Measurements from ENCODE around the gene GFM1.

Gene GFM1

DNA sequence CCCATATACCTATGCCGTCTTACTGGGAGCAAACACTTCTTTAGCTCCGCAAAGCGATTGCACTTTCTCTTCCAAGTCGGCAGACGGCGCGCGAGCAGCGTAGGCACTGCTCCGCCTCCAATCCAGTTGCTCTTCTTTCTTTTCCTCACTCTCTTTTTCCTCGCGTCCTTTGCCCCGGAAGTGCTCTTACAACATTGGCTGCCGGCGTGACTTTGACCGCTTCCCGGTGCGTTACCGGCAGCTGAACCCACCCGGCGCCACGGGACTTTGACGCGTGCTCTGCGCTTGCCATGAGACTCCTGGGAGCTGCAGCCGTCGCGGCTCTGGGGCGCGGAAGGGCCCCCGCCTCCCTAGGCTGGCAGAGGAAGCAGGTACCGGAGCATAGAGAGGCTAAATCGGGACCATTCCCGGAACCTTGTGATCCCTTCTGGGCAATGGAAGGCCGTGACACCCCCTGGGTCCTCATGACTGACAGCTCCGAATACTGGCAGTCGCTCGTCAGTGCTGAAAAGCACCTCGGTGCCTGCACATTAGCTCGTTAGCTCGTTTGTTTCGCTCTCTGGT is at the start of gene GFM1:
TSS of gene GFM1 (plus strand) at position 183 of the 564 bp plus-strand sequence. CDS start at position 291, 108 bp downstream.
- peak; percentile 92 for DNase-seq (ENCODE audit: low spot score)

DNA sequence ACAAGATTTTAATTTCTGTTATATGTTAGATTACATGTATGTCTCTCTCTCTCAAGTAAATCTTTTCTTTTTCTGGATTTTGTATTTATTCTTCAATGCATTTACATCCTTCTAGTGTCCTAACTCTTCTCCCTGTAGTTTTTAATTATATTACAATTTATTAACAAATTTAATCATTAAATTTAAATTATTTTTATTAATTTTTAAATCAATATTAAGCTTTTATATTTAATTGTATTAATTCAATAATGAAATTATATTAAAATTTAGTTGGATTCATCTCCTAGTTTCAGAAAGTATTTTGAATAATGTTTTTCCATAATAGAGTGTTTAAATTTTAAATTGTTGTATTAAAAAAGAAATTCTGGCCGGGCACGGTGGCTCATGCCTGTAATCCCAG is 43.5 kb upstream of the GFM1 start:
- no peak for DNase-seq (ENCODE audit: low spot score)

DNA sequence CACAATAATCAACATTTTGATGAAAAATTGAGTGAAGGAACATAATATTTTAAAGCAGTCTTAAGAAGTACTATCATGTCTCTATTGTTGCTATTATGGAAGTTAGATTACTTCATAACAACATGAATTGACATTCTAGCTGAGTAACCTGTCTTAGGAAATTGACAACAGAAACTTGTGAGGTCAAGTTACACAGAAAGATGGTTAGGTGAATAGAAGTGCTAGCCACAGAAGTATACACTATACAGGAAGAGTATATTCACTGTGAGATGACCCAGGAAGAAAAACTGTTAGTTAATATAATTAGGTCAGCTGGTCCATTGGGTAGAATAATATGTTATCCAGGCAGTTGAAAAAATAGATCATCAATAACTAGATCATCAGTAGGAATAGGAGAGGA is 42.1 kb upstream of the GFM1 start:
- no peak for DNase-seq (ENCODE audit: low spot score)

DNA sequence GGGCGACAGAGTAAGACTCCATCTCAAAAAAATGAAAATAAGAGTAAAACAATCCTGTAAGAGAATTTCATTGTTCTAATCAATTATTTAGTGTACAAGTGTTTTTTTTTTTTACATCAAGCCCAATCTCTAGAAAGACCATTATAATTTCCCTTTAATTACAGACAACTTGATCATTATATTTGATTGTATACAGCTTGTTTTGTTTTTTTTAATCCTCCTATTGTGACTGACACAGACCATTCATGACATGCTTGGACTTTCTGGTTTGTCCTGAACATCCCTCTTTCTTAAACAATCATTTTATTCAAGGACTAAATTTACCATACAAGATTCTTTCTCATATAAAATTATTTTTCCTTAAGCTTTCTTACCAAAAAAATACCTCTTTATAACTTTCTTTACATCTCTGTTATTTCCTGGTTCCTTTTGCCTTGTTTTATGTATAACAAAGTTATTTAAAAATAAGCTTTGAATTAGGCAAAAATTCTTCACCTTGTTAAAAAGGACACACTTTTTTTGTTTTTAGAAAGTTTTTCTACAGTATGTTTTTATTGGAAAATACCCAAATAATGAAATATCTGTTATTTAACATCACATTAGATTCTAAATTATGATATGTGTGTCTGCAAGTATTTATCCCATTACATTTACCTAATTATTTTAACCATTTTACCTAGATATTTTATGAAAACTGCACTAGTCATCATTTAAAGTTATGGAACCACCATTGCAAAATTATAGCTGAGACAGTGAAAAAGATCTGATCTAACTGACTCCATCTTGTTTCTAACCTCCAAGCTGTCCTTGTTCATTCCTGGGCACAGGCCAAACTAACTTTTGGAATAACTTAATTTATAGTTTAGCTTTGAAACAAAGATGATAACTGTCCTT is 26.1 kb upstream of the GFM1 start:
- no peak for DNase-seq (ENCODE audit: low spot score)

DNA sequence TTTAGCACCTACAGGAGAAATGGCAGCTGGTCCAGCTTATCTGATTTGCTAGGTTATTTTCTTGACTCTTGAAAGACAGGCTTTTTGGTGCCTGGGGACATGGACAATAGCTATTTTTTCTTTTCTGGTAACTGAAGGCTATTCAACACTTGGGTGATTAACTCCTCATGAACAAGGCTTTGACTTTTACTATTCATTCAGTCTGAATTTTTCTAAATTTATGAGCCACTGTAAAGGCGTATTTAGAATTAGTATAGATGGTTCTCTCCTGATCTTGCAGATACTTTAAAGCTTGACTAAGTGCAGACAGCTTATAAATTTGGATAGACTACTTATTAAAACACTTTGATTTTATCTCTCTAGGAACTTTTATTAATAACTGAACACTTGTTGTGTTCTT is 18.4 kb upstream of the GFM1 start:
- DNase-seq (ENCODE audit: low spot score), result no peak

DNA sequence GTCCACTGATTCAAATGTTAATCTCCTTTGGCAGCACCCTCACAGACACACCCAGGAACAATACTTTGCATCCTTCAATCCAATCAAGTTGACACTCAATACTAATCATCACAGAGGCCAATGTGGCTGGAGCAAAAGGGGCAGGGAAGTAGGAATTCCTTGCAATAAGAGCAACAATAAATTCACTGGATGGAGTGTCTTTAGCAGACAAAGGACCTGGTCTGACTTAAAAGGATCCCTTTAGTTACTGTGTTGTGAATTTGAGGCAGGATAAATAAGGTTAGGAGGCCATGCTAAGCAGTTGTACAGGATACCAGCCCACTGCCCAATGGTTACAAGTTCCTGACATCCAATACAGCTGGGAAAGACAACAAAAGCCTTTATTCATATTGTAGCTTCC is 12.3 kb upstream of the GFM1 start:
- DNase-seq (ENCODE audit: low spot score), result no peak

DNA sequence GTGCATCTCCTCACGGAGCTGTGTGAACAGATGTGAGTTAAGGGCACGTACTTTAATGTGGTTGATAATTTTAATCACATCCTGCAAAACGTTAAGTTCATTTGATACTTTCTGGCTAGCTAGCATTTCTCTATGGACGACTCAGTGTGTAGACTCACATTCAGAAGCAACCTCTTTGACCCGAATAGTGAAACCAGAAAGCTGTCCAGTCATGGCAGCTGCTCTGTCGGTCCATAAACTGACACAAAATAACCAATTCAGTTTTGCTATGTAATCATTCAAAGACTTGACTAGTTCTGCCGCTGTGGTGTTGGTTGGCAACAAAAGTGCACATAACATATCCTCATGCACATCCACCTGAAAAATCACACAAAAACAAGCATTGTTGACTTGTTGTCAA is 3.7 kb upstream of the GFM1 start:
- peak; percentile 17 for DNase-seq (ENCODE audit: low spot score)

DNA sequence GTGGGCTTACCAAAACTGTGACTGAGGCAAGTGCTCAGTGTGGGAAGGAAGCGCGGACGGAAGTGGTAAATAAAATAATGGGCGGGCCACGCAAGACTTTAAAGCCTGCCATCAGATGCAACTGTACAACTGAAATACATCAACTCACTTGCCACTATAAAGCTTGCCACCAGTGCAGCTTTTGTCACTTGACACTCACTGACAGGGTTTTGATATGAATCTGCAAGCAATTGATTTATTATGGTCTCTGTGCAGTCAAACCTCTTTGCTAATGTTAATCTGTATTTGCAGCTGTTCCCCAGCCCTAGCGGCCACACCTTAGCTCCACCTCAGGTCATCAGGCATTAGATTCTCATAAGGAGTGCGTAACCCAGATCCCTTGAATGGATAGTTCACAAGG is 2.3 kb upstream of the GFM1 start:
- DNase-seq (ENCODE audit: low spot score), result no peak

DNA sequence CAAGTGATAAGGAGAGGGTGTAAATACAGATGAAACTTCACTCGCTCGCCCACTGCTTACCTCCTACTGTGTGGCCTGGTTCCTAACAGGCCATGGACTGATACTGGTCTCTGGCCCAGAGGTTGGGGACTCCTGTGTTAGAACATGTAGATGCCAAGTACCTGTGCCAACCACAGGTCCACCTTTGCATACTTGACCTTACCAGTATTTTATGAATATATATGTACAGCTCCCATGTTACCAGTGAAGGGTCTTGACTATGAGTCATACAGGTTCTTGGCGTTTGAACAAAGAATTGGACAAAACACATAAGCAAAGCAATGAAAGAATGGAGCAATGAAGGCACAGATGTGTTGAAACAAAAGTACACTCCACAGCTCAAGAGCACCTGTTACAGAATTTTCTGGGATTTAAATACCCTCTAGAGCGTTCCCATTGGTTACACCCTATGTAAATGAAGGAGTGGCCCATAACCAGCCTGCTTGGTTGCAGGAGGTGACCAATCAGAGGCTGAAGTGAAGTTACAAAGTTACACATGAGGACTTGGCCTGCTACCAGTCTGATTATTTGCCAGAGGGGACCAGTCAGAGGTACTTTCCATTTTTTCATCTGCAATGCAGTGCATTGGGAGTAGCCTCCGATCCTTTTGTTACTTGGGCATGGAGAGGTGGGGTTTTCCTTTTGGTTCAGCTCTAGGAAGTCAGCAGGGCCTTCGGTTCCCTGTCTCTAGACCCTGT is 1.7 kb upstream of the GFM1 start:
- no peak for DNase-seq (ENCODE audit: low spot score)

DNA sequence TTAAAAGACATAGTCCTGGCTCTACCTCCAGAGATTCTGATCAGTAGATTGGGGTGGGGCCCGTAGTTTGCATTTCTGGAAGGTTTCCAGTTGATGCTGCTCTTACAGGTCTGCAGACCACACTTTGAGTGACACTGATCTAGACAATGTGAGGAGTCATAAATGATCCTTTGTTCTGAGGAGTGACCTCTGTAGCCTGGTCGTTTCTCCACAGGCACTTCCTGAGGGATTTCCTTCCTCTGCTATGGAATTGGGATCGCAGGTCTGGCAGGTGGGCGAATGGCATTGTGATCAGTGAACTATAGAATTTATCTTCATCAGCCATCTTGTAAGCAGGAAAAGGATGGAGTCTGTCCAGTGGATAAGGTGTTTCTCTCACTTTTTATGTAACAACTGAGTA is 5.5 kb downstream of the GFM1 start:
- DNase-seq (ENCODE audit: low spot score), result no peak

DNA sequence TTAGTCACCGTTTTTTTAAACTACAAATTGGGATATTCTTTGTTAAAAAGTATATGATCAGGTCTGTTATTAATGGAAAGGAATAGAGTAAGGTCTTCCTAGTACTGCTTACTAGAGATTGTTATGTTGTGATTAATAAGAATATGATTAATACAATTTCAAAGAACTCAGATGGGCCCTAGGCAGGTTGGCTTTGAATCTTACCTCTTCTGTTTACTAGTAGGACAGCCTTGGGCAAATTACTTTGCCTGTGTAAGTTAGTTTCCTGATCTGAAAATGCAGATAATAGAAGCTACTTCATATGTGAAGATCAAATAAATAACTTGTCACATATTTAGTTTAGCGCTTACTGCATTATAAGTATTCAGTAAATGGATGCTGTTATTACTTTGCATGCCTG is 6.9 kb downstream of the GFM1 start:
- DNase-seq (ENCODE audit: low spot score), result no peak

DNA sequence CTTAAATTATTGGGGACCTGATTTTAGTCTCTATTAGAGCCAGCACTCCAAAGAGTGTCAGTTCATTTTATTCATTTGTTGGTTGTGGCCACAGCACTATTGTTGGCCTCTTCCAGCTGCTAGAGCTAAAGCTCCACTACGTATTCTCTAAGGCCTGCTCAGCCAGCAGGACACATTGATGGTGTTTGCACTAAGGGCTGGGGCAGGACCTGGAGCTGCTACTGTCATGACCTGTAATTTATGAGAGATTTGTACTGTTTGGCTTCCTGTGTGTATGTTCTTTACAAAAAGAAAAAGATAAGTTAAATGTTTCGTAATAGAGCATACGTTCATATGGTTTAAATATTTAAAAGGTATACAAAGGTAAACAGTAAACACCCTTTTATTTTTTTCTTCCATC is 8.1 kb downstream of the GFM1 start:
- DNase-seq (ENCODE audit: low spot score), result no peak

DNA sequence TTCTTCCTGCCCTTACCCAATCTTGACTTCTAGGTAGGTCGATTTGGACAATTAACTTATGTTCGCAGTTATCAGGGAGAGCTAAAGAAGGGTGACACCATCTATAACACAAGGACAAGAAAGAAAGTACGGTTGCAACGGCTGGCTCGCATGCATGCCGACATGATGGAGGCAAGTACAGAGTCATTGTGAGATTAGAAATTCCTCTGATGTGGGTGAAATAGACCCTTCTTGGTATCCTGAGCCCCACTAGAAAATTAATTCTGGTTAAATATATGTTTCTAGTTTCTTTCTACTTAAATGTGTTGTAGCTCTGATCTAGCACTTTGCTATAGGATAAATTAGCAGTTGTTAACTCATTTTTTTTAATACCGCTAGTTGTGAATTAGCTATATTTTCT is 14.6 kb downstream of the GFM1 start:
- peak; percentile 42 for DNase-seq (ENCODE audit: low spot score)

DNA sequence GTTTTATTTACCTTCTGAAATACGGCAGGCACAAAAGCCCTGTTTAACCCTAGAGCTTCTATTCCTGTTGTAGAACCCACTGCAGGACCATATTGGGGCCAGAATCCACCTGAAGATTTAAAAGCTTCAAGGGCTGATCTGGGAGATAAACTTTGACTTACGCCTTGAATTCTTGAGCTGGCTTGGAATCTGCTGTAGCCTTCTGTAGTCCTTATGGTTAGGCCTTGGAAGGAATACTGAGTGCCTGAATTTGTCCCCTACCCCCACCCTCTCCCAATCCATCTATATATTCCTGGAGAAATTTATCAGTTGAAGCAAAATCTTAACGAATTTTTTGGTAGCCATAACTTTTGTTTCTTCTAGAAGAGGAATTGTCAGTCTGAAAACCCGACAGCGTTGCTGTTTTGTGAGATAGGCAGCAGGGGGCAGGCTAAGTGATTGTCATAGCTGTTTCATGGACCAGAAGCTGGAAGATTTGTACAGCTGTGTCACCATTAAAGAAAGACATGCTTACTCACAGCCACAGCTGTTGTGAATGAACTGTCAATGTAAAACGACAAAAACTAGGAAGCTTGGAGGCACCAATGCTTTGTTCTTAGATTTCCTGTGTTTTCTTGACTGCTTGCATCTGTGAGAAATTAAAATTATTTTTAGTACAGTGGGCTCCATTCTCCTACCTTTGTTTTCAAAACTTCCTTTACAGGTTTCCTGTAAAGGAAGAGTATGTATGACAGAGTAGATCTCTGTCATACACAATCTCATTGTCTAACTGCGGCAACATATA is 15.3 kb downstream of the GFM1 start:
- DNase-seq (ENCODE audit: low spot score), result peak; percentile 64

DNA sequence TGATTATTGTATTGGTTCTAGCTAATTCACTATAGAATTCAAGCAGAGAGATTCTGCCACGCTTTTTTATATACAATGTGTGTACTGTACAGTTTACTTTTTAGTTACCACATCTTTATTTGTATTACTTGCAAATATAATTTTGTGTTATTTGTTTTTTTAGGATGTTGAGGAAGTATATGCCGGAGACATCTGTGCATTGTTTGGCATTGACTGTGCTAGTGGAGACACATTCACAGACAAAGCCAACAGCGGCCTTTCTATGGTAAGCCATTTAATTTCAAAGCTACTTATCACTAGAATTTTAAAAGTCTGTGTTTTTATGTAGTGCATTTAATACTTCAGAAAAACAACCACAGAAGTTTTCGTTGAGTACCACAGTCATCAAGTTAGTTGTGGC is 16.4 kb downstream of the GFM1 start:
- DNase-seq (ENCODE audit: low spot score), result no peak

DNA sequence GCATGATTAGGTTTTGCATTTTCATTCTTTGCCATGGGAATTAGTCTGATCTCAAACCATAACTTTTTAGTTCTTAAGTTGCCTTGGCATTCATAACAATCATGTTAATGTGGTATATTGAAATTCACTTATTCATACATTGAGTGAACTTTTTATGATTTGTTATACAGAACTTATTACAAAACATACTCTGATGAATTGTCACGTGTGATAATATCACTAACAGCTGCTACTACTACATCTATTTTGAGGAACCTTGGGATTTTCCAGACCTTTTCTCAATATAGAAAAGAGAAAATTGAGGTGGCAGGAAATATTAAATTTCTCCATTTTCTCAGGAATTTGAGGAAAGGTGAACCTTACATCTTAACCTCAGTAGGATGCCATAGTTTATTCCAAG is 18.9 kb downstream of the GFM1 start:
- no peak for DNase-seq (ENCODE audit: low spot score)

DNA sequence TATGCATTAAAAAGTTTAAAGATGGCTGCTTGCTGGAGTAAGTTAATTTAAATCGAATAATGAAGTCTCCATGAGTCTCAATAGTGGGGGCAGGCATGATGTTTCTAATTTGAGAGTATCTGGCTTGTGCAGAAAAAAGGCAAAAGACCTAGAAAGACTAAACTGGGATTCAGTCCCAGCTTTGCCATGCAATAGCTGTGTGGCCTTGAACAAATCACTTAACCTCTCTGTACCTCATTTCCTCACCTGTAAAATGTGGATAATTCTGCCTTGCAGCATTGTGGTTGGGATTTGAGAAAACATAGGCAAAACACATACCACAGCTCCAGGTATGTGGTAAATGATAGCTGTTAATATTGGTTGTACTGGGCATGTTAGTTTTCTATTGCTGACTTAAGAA is 19.5 kb downstream of the GFM1 start:
- DNase-seq (ENCODE audit: low spot score), result no peak

DNA sequence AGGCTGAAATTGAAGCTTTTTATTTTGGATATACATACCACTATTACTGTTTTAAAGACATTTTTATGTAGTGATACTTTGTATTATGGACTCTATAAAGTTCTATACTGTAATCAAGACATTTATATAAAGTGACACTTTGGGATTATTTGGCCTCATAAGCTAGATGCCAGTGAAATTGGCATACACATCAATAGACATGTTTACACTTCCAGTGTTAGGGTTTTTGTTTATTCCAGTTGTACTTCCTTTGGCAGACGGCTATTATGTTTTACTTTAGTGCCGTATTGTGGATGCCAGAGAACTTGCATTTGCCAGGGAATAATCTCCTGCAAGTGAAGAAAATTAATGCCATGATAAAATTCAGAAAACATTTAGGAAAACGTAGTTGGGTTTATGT is 22.1 kb downstream of the GFM1 start:
- DNase-seq (ENCODE audit: low spot score), result no peak

DNA sequence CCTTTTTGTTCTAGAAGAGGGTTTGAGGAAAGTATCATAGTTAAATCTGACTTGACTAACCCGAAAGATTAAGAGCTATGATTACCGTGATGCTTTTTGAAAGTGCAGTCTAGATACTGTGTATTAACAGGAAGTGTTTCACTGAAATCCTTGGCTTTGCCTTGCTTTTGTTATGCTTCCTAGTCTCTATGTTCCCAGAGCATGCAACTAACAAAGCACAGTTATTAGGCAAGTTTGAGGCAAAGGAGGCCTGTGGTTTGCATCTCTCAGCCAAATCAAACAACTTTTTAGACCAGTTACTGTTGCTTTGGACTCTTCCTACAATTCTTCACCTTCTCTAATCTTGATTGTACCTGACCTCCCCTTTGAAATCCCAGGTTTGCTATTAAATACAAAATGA is 24.2 kb downstream of the GFM1 start:
- DNase-seq (ENCODE audit: low spot score), result no peak

DNA sequence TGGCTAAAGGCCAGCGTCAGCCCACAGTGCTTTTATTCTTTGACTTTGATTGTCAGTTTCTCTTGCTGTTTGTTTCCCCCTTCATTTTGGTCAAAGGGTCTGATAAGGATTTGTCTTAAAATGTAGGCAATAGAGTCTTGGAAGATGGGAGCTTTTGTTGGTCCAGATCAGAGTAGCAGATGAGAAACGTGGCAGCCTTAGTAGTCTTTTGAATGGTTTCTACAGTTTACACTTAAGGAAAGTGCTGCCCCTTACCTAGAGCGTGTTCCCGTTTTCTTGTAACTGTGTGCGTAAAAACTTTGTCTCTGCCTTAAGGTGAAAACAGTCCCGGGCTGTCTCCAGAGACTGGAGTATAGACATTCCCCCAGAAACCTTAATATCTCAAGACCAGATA is 27.5 kb downstream of the GFM1 start:
- DNase-seq (ENCODE audit: low spot score), result no peak

DNA sequence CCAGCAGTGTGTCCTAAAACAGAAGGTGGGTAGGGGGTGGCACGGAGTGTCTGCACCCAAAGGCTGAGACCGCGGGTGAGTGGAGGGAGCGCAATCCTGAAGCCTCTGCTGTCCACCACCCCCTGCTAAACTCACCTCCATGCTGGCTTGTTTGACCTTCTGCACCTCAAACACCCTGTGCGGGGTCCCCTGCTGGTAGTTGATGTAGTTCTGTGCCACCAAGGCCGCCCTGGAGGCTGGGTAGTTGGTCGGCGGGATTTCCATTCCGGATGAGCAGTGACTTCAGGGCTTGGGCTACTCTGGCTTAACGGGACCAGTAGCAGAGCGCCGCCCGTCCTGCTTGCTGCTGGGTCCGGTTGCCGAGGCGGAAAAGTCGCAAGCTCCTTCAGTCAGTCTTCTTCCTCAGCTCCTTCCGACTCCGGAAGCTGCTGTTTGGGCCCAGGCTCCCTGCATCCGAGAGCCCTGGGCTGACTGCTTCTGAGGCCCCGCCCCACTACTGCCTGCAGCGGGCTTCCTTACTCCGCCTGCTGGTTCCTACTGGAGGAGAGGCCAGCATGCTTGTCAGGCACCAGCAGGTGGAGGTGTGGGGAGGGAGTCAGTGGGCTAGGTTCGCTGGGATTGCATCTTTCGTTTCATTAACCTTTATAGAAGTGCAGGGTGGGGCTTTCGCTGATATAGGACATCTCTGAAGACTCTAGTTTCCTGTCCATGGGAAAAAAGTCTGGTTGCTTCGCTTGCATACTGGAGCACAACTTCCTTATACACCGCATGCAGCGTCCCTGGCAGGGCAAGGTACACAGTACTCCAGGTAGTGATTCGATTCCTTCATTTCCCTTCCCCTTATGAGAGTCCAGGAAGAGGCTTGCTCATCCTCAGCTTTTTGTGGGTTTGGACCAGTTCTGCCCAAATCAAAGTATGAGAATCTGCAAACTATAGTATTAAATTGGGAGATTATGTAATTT is 28.2 kb downstream of the GFM1 start, which contains the start of gene LXN:
TSS of gene LXN (minus strand) at position 434 of the 962 bp plus-strand sequence. CDS start at position 264, 170 bp downstream.
- peak; percentile 88 for DNase-seq (ENCODE audit: low spot score)
